ENCODE results near the gene MAP4K5.

DNA sequence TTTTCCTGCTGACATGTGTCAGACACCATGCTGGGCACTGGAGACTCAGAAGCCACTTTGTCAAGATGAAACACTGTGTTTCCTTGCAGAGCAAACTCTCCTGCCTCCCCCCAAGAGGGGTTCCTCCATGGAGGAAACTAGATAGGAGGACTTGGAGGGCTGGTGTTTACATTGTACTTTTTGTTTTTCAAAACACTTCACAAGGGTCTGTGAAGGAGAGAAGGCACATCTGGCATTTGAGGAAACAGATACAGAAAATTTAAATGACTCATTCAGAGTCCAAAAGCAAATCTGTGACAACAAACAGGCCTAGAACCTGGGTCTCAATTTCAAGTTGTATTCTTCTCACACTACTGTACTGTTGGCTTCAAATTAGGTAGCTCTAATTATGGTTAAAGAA, 128.9 kb downstream of the MAP4K5 start:
- no peak for TF ChIP-seq POLR2A (IDR thresholded peaks at IDR 0.05)
- TF ChIP-seq, protein P1, sequence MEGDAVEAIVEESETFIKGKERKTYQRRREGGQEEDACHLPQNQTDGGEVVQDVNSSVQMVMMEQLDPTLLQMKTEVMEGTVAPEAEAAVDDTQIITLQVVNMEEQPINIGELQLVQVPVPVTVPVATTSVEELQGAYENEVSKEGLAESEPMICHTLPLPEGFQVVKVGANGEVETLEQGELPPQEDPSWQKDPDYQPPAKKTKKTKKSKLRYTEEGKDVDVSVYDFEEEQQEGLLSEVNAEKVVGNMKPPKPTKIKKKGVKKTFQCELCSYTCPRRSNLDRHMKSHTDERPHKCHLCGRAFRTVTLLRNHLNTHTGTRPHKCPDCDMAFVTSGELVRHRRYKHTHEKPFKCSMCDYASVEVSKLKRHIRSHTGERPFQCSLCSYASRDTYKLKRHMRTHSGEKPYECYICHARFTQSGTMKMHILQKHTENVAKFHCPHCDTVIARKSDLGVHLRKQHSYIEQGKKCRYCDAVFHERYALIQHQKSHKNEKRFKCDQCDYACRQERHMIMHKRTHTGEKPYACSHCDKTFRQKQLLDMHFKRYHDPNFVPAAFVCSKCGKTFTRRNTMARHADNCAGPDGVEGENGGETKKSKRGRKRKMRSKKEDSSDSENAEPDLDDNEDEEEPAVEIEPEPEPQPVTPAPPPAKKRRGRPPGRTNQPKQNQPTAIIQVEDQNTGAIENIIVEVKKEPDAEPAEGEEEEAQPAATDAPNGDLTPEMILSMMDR (IDR thresholded peaks at IDR 0.05) = no peak
